Fibroblast of pulmonary artery (primary cell): Measurements from ENCODE around the gene ASXL1.

Experiments used
- DNase-seq: peaks from one replicate; pipeline ENCODE4 v3.0.0-alpha.2; 2010; ENCODE audit warnings: low read depth
- H3K4me3 ChIP-seq: replicated peaks from 2 replicates; pipeline ENCODE4 v1.5.1; 2011; ENCODE audit warnings: low read depth, mild to moderate bottlenecking, control low read depth, low read length, moderate library complexity
- CTCF ChIP-seq: IDR thresholded peaks from 2 replicates; pipeline ENCODE4 v1.5.1; 2011; ENCODE audit warnings: mild to moderate bottlenecking, control low read depth, low read length, inconsistent platforms; ENCODE audit errors: missing control alignments

ASXL1 gene

GRCh38 chr20:32483351-32484224 lies 125.5 kb downstream of the ASXL1 start:
- peak overlapping the region; percentile 70 for H3K4me3 ChIP-seq
- no peak for TF ChIP-seq CTCF
- peak; percentile 81 for DNase-seq

- DNase-seq, result peak; percentile 29
Observed at GRCh38 chr20:32484225-32484957, 126.3 kb downstream of the ASXL1 start.

DNA sequence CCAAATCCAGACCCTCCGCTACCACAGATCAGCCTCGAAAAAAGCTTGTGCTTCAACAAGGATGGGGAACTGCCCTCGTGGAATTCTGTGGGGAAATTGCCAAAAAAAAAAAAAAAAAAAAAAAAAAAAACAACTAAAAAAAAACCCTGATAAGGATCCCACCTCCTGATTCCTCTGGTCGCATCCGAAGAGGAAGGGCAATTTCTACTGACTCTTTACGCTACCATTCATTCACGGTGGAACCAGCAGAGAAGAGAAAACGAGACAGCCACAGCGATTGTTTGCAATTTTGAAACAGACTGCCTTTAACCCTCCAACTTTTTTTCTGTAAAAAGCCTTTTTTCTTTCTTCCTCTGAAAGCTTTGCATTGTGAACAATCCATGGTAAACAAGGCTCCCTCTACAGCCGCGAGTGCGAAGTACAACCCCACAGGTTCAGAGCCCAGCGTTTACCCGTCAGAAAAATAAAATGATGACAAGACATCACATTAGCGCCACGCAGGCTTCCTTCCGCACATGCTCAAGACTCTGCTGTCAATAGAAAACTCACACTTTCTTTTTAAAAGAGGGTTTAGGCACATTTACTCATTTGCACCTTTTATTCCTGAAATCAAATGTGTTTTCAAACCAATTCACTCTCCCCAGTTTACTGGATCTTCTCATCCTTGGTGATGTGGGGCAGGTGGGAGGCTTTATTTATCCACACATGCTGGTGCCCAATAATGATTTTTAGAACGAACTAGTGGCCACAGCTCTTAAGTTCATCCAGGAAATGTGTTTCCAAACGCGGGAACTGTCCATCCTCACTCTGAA lies 127.0 kb downstream of the ASXL1 start:
- peak; percentile 86 for DNase-seq
- H3K4me3 ChIP-seq, result peak overlapping the region; percentile 70
- peak; percentile 87 for TF ChIP-seq CTCF

More at GRCh38 chr20:32484225-32484957, 126.3 kb downstream of the ASXL1 start:
- peak overlapping the region; percentile 70 for H3K4me3 ChIP-seq
- TF ChIP-seq CTCF, result no peak

DNA sequence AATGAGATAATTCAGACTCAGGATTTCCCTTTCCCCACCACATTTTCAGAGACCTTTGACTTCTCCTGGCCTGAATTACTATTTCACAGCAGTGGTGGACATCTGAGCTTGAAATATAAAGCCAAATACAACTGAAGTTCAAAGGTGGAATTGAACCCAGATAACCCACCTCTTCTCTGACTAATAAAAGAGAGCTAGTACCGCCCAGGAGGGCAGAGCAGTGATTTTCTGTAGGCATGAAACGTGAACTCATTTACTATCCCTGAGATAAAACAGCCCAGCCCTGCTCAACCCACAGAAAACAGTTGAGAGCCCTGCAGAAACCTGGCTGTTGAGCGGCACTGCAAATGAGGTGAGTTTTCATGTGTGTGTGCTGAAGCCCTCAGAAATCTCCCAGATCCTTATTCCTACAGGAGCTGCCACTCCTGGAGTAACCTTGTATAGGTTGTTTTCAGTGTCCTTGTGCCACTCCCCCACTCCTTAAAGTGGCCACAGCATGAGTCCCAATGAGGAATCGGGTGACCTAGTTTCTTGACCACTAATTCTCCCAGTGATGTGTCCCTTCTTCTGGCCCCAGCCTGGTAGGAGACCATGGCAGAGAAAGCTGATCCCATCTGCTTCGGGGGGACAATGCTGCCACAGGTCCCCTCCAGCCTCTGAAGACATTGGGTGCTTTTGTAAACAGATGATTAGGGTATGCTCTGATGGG lies 127.8 kb downstream of the ASXL1 start:
- TF ChIP-seq CTCF, result no peak
- DNase-seq, result no peak
- H3K4me3 ChIP-seq, result no peak overlapping the region

GRCh38 chr20:32487381-32487780 lies 129.2 kb downstream of the ASXL1 start:
- TF ChIP-seq CTCF, result no peak
- no peak for DNase-seq
- H3K4me3 ChIP-seq, result no peak overlapping the region
